ENCODE measurements around the gene ZBTB44.
"Not testable (repeated sequence)": the region's sequence is repeated elsewhere in the genome, so short reads cannot be mapped to it uniquely, and the experiment has no call there.

The ZBTB44 gene

GRCh38 chr11:130338667-130339066 is 23.9 kb upstream of the ZBTB44 start:
- H3F3A ChIP-seq (ENCODE audit: insufficient read depth, low read length): no peaks in the 10 kb centered on the region
- TF ChIP-seq, protein P1, sequence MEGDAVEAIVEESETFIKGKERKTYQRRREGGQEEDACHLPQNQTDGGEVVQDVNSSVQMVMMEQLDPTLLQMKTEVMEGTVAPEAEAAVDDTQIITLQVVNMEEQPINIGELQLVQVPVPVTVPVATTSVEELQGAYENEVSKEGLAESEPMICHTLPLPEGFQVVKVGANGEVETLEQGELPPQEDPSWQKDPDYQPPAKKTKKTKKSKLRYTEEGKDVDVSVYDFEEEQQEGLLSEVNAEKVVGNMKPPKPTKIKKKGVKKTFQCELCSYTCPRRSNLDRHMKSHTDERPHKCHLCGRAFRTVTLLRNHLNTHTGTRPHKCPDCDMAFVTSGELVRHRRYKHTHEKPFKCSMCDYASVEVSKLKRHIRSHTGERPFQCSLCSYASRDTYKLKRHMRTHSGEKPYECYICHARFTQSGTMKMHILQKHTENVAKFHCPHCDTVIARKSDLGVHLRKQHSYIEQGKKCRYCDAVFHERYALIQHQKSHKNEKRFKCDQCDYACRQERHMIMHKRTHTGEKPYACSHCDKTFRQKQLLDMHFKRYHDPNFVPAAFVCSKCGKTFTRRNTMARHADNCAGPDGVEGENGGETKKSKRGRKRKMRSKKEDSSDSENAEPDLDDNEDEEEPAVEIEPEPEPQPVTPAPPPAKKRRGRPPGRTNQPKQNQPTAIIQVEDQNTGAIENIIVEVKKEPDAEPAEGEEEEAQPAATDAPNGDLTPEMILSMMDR (IDR thresholded peaks at IDR 0.05; ENCODE audit: low read length): no peak
- no peak for TF ChIP-seq EZH2 (IDR thresholded peaks at IDR 0.05; ENCODE audit: borderline replicate concordance, low read length)
- no peaks in the 10 kb centered on the region for H3K27me3 ChIP-seq (ENCODE audit: insufficient read depth, low read length)
- no peak overlapping the region for H3K9ac ChIP-seq (ENCODE audit: low read length)
- H3K4me1 ChIP-seq (ENCODE audit: insufficient read depth, low read length, severe bottlenecking): no peaks in the 10 kb centered on the region
- H3K79me2 ChIP-seq (ENCODE audit: insufficient read depth, low read length): no peaks in the 10 kb centered on the region
- H3K4me2 ChIP-seq (ENCODE audit: low read length): no peak overlapping the region
- no peak overlapping the region for H3K4me3 ChIP-seq (ENCODE audit: low read depth, low read length, poor library complexity, severe bottlenecking)
- no peaks in the 10 kb centered on the region for H4K20me1 ChIP-seq (ENCODE audit: insufficient read depth, low read length)
- H3K9me2 ChIP-seq (ENCODE audit: low read depth, low read length): no peaks in the 10 kb centered on the region
- H3K36me3 ChIP-seq (ENCODE audit: insufficient read depth, low read length): no peaks in the 10 kb centered on the region; the same call in 1 of the 2 replicates
- H3K9me3 ChIP-seq (ENCODE audit: low read length): 0 out of 2 replicates have a peak, but pooled peaks cover 5% of the 10 kb centered on the region
- H3K27ac ChIP-seq (ENCODE audit: low read depth, low read length, poor library complexity, severe bottlenecking): no peak overlapping the region
- H2AFZ ChIP-seq (ENCODE audit: low read length): no peak overlapping the region

GRCh38 chr11:130337281-130338089 is 22.8 kb upstream of the ZBTB44 start:
- no peak overlapping the region for H2AFZ ChIP-seq (ENCODE audit: low read length)
- H3K4me3 ChIP-seq (ENCODE audit: low read depth, low read length, poor library complexity, severe bottlenecking): no peak overlapping the region
- no peak overlapping the region for H3K4me2 ChIP-seq (ENCODE audit: low read length)
- no peaks in the 10 kb centered on the region for H3F3A ChIP-seq (ENCODE audit: insufficient read depth, low read length)
- no peaks in the 10 kb centered on the region for H3K4me1 ChIP-seq (ENCODE audit: insufficient read depth, low read length, severe bottlenecking)
- H3K9me3 ChIP-seq (ENCODE audit: low read length): 0 out of 2 replicates have a peak, but pooled peaks cover 5% of the 10 kb centered on the region
- H3K27me3 ChIP-seq (ENCODE audit: insufficient read depth, low read length): no peaks in the 10 kb centered on the region
- no peaks in the 10 kb centered on the region for H3K9me2 ChIP-seq (ENCODE audit: low read depth, low read length)
- no peak overlapping the region for H3K9ac ChIP-seq (ENCODE audit: low read length)
- H3K27ac ChIP-seq (ENCODE audit: low read depth, low read length, poor library complexity, severe bottlenecking): no peak overlapping the region
- no peaks in the 10 kb centered on the region for H3K79me2 ChIP-seq (ENCODE audit: insufficient read depth, low read length)
- TF ChIP-seq, protein P1 (IDR thresholded peaks at IDR 0.05; ENCODE audit: low read length): no peak
- TF ChIP-seq EZH2 (IDR thresholded peaks at IDR 0.05; ENCODE audit: borderline replicate concordance, low read length): no peak
- H3K36me3 ChIP-seq (ENCODE audit: insufficient read depth, low read length): no peaks in the 10 kb centered on the region; the same call in 1 of the 2 replicates
- H4K20me1 ChIP-seq (ENCODE audit: insufficient read depth, low read length): no peaks in the 10 kb centered on the region

GRCh38 chr11:130331397-130331796 is 16.7 kb upstream of the ZBTB44 start:
- H3K9me2 ChIP-seq (ENCODE audit: low read depth, low read length); H3K36me3 ChIP-seq (ENCODE audit: insufficient read depth, low read length); H3K4me1 ChIP-seq (ENCODE audit: insufficient read depth, low read length, severe bottlenecking); H3K9me3 ChIP-seq (ENCODE audit: low read length); H3K4me3 ChIP-seq (ENCODE audit: low read depth, low read length, poor library complexity, severe bottlenecking); H3K27ac ChIP-seq (ENCODE audit: low read depth, low read length, poor library complexity, severe bottlenecking); H3K9ac ChIP-seq (ENCODE audit: low read length); H4K20me1 ChIP-seq (ENCODE audit: insufficient read depth, low read length); H3K79me2 ChIP-seq (ENCODE audit: insufficient read depth, low read length); H3K4me2 ChIP-seq (ENCODE audit: low read length); H3K27me3 ChIP-seq (ENCODE audit: insufficient read depth, low read length); H2AFZ ChIP-seq (ENCODE audit: low read length); H3F3A ChIP-seq (ENCODE audit: insufficient read depth, low read length): not testable (repeated sequence)
